Testis (tissue), 3 donors: ENCODE measurements around the gene CDK14. TPM values are rescaled to one million over a fixed set of nuclear protein-coding genes. Genes with fewer than 3 reads are reported as not detected.

Experiments used
- DNase-seq: peaks from one replicate; pipeline ENCODE4 v3.0.0-alpha.2; 2019
- H3K27ac ChIP-seq, 2 donors: fragments of 200-600 bp; sonication (generic); one replicate each; pipeline ENCODE4 v1.5.1; 2019
- H3K27me3 ChIP-seq: fragments of 200-600 bp; sonication (generic); one replicate; pipeline ENCODE4 v1.5.1; 2019
- H3K36me3 ChIP-seq: fragments of 200-600 bp; sonication (generic); one replicate; pipeline ENCODE4 v1.5.1; 2017; ENCODE audit warnings: low read depth; ENCODE audit errors: missing control alignments
- H3K4me1 ChIP-seq: fragments of 200-600 bp; sonication (generic); one replicate; pipeline ENCODE4 v1.5.1; 2019
- H3K4me3 ChIP-seq, 2 donors: fragments of 200-600 bp; sonication (generic); one replicate each; pipeline ENCODE4 v1.5.1; 2017 to 2019
- H3K9me3 ChIP-seq: fragments of 200-600 bp; sonication (generic); one replicate; pipeline ENCODE4 v1.5.1; 2017
- CTCF ChIP-seq, 3 experiments: fragments of 450-650 bp in 2 of 3; fragments of 200-600 bp in 1 of 3; sonication (generic) in 1 of 3; IDR thresholded peaks; one replicate each; pipeline ENCODE4 v1.5.1; 2016 to 2019; ENCODE audit warnings: antibody characterized with exemption in 3 of 3, mild to moderate bottlenecking in 2 of 3, moderate library complexity in 1 of 3
- POLR2A ChIP-seq: fragments of 450-650 bp; IDR thresholded peaks from one replicate; pipeline ENCODE4 v1.6.1; 2017; ENCODE audit warnings: antibody characterized with exemption, mild to moderate bottlenecking, moderate library complexity
- WGBS, 2 donors: methylation state at CpG; one replicate each; pipeline ENCODE4 v1.1.5; 2018; 5-methylcytosine and 5-hydroxymethylcytosine counted together
- intact Hi-C: fragments of 100-400 bp; cut with DNase I; formaldehyde crosslinking; loops from one replicate; pipeline ENCODE4 v1.15.1; 2023; ENCODE audit warnings: low total_unique reads
- polyA plus RNA-seq: library from polyadenylated mRNA; stranded (reverse); fragments of 350-450 nt; fragmentation: Illumina TruSeq; extraction: RNeasy Lipid Tissue Mini Kit (QIAGEN cat#74804); gene quantifications from one replicate; pipeline ENCODE4 v1.2.3, GENCODE V29; 2014; ENCODE audit warnings: low read depth, low replicate concordance; ENCODE audit not compliant: insufficient read depth
- total RNA-seq, 2 donors: library from RNA; depleted of rRNA; stranded (reverse); fragments of >200 nt; gene quantifications; one replicate each; pipeline ENCODE4 v1.2.3, GENCODE V29; 2016

CDK14 gene
- total and polyA plus RNA-seq, 3 donors from 2014 or later: 18.9 to 22.7 (median 19.5) TPM

DNA sequence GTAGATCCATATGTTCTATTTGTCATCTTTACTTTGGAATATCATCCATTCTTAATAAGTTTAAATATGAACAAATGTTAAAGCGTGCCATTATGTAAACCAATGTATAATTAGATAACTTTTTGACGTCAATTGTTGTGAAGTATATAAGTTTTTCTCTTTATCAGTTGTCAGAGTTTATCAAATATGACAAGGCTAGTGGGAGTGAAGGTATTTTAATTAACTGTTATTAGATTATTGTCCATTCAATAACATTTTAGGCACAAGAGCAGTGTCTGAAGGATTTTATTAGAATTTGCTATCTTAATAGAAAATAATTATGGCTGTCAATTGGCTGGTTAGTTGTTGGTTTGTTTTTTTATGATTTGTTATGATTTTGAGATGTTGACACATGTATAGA is 280.6 kb downstream of the CDK14 start:
- no peaks in the 10 kb centered on the region for H3K4me1 ChIP-seq
- no peaks in the 10 kb centered on the region for H3K36me3 ChIP-seq
- no peaks in the 10 kb centered on the region for H3K27me3 ChIP-seq
- H3K9me3 ChIP-seq: no peaks in the 10 kb centered on the region
- no peak overlapping the region for H3K4me3 ChIP-seq
- WGBS, 2 donors: 93 to 94% methylated on average over 2 of the region's 2 CpGs
- TF ChIP-seq POLR2A (no peak), CTCF (IDR thresholded peaks at IDR 0.05) (no peak)
- H3K27ac ChIP-seq: no peak overlapping the region
- intact Hi-C loops: no loop called here
- DNase-seq: no peak

DNA sequence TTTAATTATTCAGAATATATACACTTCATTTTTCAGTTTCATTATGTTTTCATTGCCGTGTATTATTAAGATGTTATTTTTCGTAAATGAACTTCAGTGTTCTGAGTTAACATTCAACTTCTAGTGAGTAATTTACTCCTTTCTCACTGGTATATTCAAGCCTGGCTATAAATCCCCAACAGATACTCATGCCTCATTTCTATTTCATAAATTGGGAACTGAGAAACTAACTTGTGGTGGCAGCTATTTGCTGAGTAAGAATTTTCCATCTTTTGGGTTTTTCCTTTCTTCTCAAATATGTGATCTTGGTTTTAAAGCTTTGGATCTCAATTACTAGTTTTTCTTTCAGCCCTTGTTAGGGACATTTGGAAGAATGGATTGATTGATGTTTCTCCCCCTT is 281.1 kb downstream of the CDK14 start:
- TF ChIP-seq POLR2A (no peak), CTCF (IDR thresholded peaks at IDR 0.05) (no peak)
- 44 to 48% methylated on average over 2 of the region's 2 CpGs for WGBS, 2 donors
- no peak for DNase-seq
- intact Hi-C loops: no loop called here
- Histone ChIP-seq H3K27ac (no peak overlapping the region), H3K4me3 (no peak overlapping the region), H3K4me1 (no peaks in the 10 kb centered on the region), H3K9me3 (no peaks in the 10 kb centered on the region), H3K27me3 (no peaks in the 10 kb centered on the region), H3K36me3 (no peaks in the 10 kb centered on the region)

- H3K4me3 ChIP-seq: no peak overlapping the region
- no peak for DNase-seq
Observed at GRCh38 chr7:90879924-90880323, 283.8 kb downstream of the CDK14 start.

GRCh38 chr7:90886416-90886815 is 290.3 kb downstream of the CDK14 start:
- H3K36me3 ChIP-seq: no peaks in the 10 kb centered on the region
- no peaks in the 10 kb centered on the region for H3K4me1 ChIP-seq
- TF ChIP-seq POLR2A: no peak
- TF ChIP-seq CTCF (IDR thresholded peaks at IDR 0.05): no peak
- no peak overlapping the region for H3K4me3 ChIP-seq
- no peaks in the 10 kb centered on the region for H3K9me3 ChIP-seq
- DNase-seq: no peak
- no peaks in the 10 kb centered on the region for H3K27me3 ChIP-seq
- intact Hi-C loops: no loop called here
- 65 to 67% methylated on average over 2 of the region's 2 CpGs for WGBS, 2 donors
- no peak overlapping the region for H3K27ac ChIP-seq

More at GRCh38 chr7:90879924-90880323, 283.8 kb downstream of the CDK14 start:
- Histone ChIP-seq H3K27me3 (no peaks in the 10 kb centered on the region), H3K36me3 (no peaks in the 10 kb centered on the region), H3K4me1 (no peaks in the 10 kb centered on the region), H3K27ac (no peak overlapping the region), H3K9me3 (no peaks in the 10 kb centered on the region)
- TF ChIP-seq CTCF (IDR thresholded peaks at IDR 0.05): no peak
- TF ChIP-seq POLR2A: no peak
- 81 to 91% methylated on average over 2 to 3 of the region's 3 CpGs for WGBS, 2 donors
- intact Hi-C loops: no loop called here

DNA sequence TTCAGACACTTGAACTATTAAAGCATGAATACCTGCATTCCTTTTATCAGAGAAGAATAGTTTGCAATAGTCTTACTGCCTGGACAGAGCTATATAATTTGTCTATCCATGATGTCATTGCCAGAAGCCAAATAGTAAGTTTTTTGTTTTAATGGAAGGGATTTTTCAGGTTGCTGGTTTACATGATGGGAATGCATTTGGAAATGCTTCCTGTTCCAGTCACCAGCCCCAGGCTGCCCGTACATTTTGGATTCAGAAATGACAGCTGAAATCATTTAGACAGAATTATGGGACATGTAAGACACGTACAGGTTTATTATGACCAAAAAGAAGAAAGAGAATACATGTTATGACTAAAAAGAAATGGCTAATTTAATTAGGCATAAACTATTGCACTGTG is 293.1 kb downstream of the CDK14 start:
- H3K27ac ChIP-seq: no peak overlapping the region
- no peaks in the 10 kb centered on the region for H3K9me3 ChIP-seq
- intact Hi-C loops: no loop called here
- no peak overlapping the region for H3K4me3 ChIP-seq
- TF ChIP-seq CTCF (IDR thresholded peaks at IDR 0.05) (no peak), POLR2A (no peak)
- 89 to 91% methylated on average over 2 of the region's 2 CpGs for WGBS, 2 donors
- H3K4me1 ChIP-seq: no peaks in the 10 kb centered on the region
- no peaks in the 10 kb centered on the region for H3K36me3 ChIP-seq
- H3K27me3 ChIP-seq: no peaks in the 10 kb centered on the region
- DNase-seq: no peak
